ENCODE results near the gene HDHD5.

DNA sequence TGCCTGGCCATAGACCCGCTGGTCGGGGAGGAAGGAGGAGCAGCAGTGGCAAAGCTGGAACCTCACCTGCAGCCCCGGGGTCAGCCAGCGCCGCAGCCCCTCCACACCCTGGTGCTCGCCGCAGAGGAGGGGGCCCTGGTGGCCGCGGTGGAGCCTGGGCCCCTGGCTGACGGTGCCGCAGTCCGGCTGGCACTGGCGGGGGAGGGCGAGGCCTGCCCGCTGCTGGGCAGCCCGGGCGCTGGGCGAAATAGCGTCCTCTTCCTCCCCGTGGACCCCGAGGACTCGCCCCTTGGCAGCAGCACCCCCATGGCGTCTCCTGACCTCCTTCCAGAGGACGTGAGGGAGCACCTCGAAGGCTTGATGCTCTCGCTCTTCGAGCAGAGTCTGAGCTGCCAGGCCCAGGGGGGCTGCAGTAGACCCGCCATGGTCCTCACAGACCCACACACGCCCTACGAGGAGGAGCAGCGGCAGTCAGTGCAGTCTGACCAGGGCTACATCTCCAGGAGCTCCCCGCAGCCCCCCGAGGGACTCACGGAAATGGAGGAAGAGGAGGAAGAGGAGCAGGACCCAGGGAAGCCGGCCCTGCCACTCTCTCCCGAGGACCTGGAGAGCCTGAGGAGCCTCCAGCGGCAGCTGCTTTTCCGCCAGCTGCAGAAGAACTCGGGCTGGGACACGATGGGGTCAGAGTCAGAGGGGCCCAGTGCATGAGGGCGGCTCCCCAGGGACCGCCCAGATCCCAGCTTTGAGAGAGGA is 49.8 kb downstream of the HDHD5 start:
- no peak for TF ChIP-seq TOX (CRISPR knock-in tag; IDR thresholded peaks at IDR 0.05; ENCODE audit: borderline replicate concordance)
- TF ChIP-seq ZFP3 (CRISPR knock-in tag; IDR thresholded peaks at IDR 0.05): no peak
